Bronchial epithelial cell (primary cell): ENCODE data around the gene TDRD7. TPM values are rescaled to one million over a fixed set of nuclear protein-coding genes. Genes with fewer than 3 reads are reported as not detected.
"Not testable (repeated sequence)": the region's sequence is repeated elsewhere in the genome, so short reads cannot be mapped to it uniquely, and the experiment has no call there.

Experiments
- DNase-seq: peaks from one replicate; pipeline ENCODE4 v3.0.0-alpha.2; 2010; ENCODE audit warnings: low read depth
- FAIRE-seq: peaks from 2 replicates; lab custom pipeline; 2011; peaks lifted over from hg19 to GRCh38; lab: Jason Lieb, UNC
- H3K27me3 ChIP-seq: 2 replicates; pipeline ENCODE4 v1.5.1; 2011; ENCODE audit warnings: low read length; ENCODE audit not compliant: control insufficient read depth, insufficient read depth
- H3K36me3 ChIP-seq: 2 replicates; pipeline ENCODE4 v1.5.1; 2011; ENCODE audit warnings: low read length; ENCODE audit not compliant: control insufficient read depth, insufficient read depth
- H3K4me3 ChIP-seq: 2 replicates; pipeline ENCODE4 v1.5.1; 2011; ENCODE audit warnings: mild to moderate bottlenecking, low read depth, low read length, control low read depth
- CTCF ChIP-seq: IDR thresholded peaks from 2 replicates; pipeline ENCODE4 v1.5.1; 2011; ENCODE audit warnings: mild to moderate bottlenecking, moderate library complexity, low read length, control low read depth, inconsistent platforms; ENCODE audit not compliant: insufficient read depth, severe bottlenecking
- total RNA-seq: library from RNA; depleted of rRNA; stranded (reverse); fragments of >200 nt; gene quantifications from 2 replicates; pipeline ENCODE4 v1.2.1, GENCODE V29; 2014

The TDRD7 gene
- total RNA-seq, 1 donor from 2014 or later = 1.8 TPM

GRCh38 chr9:97441729-97442128 lies 29.8 kb downstream of the TDRD7 start:
- peak; percentile 38 for DNase-seq
- FAIRE-seq = no peak
- no peak for TF ChIP-seq CTCF
- no peak overlapping the region for H3K4me3 ChIP-seq
- no peaks in the 10 kb centered on the region for H3K27me3 ChIP-seq
- no peaks in the 10 kb centered on the region for H3K36me3 ChIP-seq

GRCh38 chr9:97445119-97445701 lies 33.3 kb downstream of the TDRD7 start:
- TF ChIP-seq CTCF = no peak

GRCh38 chr9:97447001-97447400 lies 35.1 kb downstream of the TDRD7 start:
- no peaks in the 10 kb centered on the region for H3K36me3 ChIP-seq
- no peak overlapping the region for H3K4me3 ChIP-seq
- no peaks in the 10 kb centered on the region for H3K27me3 ChIP-seq
- FAIRE-seq (no peak), DNase-seq (no peak)
- TF ChIP-seq CTCF = no peak

More at GRCh38 chr9:97445119-97445701, 33.3 kb downstream of the TDRD7 start:
- FAIRE-seq = no peak
- peak; percentile 13 for DNase-seq
- Histone ChIP-seq H3K36me3 (no peaks in the 10 kb centered on the region), H3K4me3 (no peak overlapping the region), H3K27me3 (no peaks in the 10 kb centered on the region)

- not testable (repeated sequence) for FAIRE-seq, H3K27me3 ChIP-seq, H3K36me3 ChIP-seq, H3K4me3 ChIP-seq, DNase-seq
Observed at GRCh38 chr9:97453573-97453972, 41.7 kb downstream of the TDRD7 start.

- DNase-seq, H3K27me3 ChIP-seq, FAIRE-seq, H3K36me3 ChIP-seq, H3K4me3 ChIP-seq: not testable (repeated sequence)
Observed at GRCh38 chr9:97456841-97457240, 44.9 kb downstream of the TDRD7 start.

- H3K36me3 ChIP-seq = no peaks in the 10 kb centered on the region
- no peak for DNase-seq
- no peak for FAIRE-seq
- no peak for TF ChIP-seq CTCF
- no peaks in the 10 kb centered on the region for H3K27me3 ChIP-seq
- H3K4me3 ChIP-seq = no peak overlapping the region
Observed at GRCh38 chr9:97459326-97459725, 47.4 kb downstream of the TDRD7 start.

GRCh38 chr9:97462159-97462558 lies 50.3 kb downstream of the TDRD7 start:
- no peak for TF ChIP-seq CTCF
- DNase-seq (no peak), FAIRE-seq (no peak)
- no peaks in the 10 kb centered on the region for H3K36me3 ChIP-seq
- no peak overlapping the region for H3K4me3 ChIP-seq
- H3K27me3 ChIP-seq = no peaks in the 10 kb centered on the region
